Immature natural killer cell (primary cell): ENCODE data around the gene CDX1. TPM values are rescaled to one million over a fixed set of nuclear protein-coding genes. Genes with fewer than 3 reads are reported as not detected.

Experiments
- DNase-seq, 3 donors: peaks; one replicate each; pipeline ENCODE4 v3.0.0; 2022; ENCODE audit warnings: mixed read lengths in 1 of 3
- H3K27ac Mint-ChIP-seq, 6 donors: one replicate each; pipeline ENCODE4 v1.8.0; 2020; ENCODE audit warnings: mixed read lengths in 6 of 6, mild to moderate bottlenecking in 5 of 6, inconsistent platforms in 4 of 6, moderate library complexity in 3 of 6
- H3K27me3 Mint-ChIP-seq, 3 donors: one replicate each; pipeline ENCODE4 v1.8.0; 2020 to 2021; ENCODE audit warnings: low read depth in 3 of 3, mild to moderate bottlenecking in 3 of 3, mixed read lengths in 3 of 3, moderate library complexity in 3 of 3, inconsistent platforms in 1 of 3
- H3K36me3 Mint-ChIP-seq, 3 donors: one replicate each; pipeline ENCODE4 v1.8.0; 2020; ENCODE audit warnings: mixed read lengths in 3 of 3, inconsistent platforms in 2 of 3, mild to moderate bottlenecking in 2 of 3
- H3K4me1 Mint-ChIP-seq, 2 donors: one replicate each; pipeline ENCODE4 v1.8.0; 2020; ENCODE audit warnings: inconsistent platforms in 2 of 2, mild to moderate bottlenecking in 2 of 2, mixed read lengths in 2 of 2, moderate library complexity in 1 of 2
- H3K4me3 Mint-ChIP-seq, 5 donors: one replicate each; pipeline ENCODE4 v1.8.0; 2020; ENCODE audit warnings: mild to moderate bottlenecking in 5 of 5, mixed read lengths in 5 of 5, inconsistent platforms in 3 of 5, moderate library complexity in 3 of 5
- H3K9me3 Mint-ChIP-seq, 6 donors: one replicate each; pipeline ENCODE4 v1.8.0; 2020; ENCODE audit warnings: mild to moderate bottlenecking in 6 of 6, mixed read lengths in 6 of 6, inconsistent platforms in 4 of 6, moderate library complexity in 3 of 6
- polyA plus RNA-seq, 3 donors: library from polyadenylated mRNA; unstranded; fragments of 300-500 nt; fragmentation: Illumina TruSeq; gene quantifications; one replicate each; pipeline ENCODE4 v1.2.3, GENCODE V29; 2021

The CDX1 gene
- polyA plus RNA-seq, 3 donors from 2014 or later = not detected

GRCh38 chr5:150208187-150209098 is 41.9 kb downstream of the CDX1 start:
- no peak for DNase-seq
- Mint-ChIP-seq H3K27me3 (peaks cover 12 to 17% (median 12%) of the 10 kb centered on the region in 3 donors), H3K9me3 (no peaks in the 10 kb centered on the region), H3K27ac (peak overlapping the region in 2 of 6 donors; percentile 56 to 73), H3K4me3 (peak overlapping the region; percentile 70 to 87 (median 75)), H3K36me3 (no peaks in the 10 kb centered on the region), H3K4me1 (peaks cover 17 to 26% of the 10 kb centered on the region in 2 donors)

DNA sequence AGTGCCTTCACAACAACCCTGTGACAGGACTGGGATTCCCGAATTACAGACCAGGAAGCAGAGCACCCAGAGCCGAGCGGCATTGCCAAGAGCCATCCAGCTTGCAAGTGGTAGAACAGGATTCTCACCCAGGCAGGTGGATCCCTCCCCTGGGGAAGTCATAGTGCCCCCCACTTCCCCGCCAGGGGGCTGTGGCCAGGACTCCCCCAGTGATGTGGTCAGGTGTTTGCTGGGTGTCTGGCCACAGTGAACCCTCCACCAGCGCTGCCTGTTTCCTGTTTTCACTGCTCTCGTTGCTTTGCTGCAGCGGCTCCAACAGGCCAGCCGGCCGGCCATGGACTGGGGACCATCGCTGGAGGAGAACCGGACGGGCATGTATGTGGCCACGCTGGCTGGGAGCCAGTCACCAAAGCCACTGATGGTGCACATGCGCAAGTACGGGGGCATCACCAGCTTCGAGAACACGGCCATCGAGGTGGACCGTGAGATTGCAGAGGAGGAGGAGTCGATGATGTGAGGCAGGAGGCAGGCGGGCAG is 42.6 kb downstream of the CDX1 start:
- Mint-ChIP-seq H3K27ac (peak overlapping the region in 3 of 6 donors; percentile 55 to 73 (median 56)), H3K4me3 (peak overlapping the region; percentile 70 to 87 (median 75)), H3K36me3 (no peaks in the 10 kb centered on the region), H3K27me3 (peaks cover 12 to 19% (median 12%) of the 10 kb centered on the region in 3 donors), H3K4me1 (peaks cover 17 to 26% of the 10 kb centered on the region in 2 donors), H3K9me3 (no peaks in the 10 kb centered on the region)
- peak; percentile 69 to 73 (median 71) for DNase-seq

GRCh38 chr5:150210644-150211043 is 44.1 kb downstream of the CDX1 start:
- H3K4me1 Mint-ChIP-seq = peaks cover 17 to 26% of the 10 kb centered on the region in 2 donors
- H3K27me3 Mint-ChIP-seq = peaks cover 14 to 19% (median 14%) of the 10 kb centered on the region in 3 donors
- H3K27ac Mint-ChIP-seq = peak overlapping the region in 1 of 6 donors; percentile 73
- no peak overlapping the region for H3K4me3 Mint-ChIP-seq
- H3K9me3 Mint-ChIP-seq = no peaks in the 10 kb centered on the region
- no peak for DNase-seq
- H3K36me3 Mint-ChIP-seq = no peaks in the 10 kb centered on the region

DNA sequence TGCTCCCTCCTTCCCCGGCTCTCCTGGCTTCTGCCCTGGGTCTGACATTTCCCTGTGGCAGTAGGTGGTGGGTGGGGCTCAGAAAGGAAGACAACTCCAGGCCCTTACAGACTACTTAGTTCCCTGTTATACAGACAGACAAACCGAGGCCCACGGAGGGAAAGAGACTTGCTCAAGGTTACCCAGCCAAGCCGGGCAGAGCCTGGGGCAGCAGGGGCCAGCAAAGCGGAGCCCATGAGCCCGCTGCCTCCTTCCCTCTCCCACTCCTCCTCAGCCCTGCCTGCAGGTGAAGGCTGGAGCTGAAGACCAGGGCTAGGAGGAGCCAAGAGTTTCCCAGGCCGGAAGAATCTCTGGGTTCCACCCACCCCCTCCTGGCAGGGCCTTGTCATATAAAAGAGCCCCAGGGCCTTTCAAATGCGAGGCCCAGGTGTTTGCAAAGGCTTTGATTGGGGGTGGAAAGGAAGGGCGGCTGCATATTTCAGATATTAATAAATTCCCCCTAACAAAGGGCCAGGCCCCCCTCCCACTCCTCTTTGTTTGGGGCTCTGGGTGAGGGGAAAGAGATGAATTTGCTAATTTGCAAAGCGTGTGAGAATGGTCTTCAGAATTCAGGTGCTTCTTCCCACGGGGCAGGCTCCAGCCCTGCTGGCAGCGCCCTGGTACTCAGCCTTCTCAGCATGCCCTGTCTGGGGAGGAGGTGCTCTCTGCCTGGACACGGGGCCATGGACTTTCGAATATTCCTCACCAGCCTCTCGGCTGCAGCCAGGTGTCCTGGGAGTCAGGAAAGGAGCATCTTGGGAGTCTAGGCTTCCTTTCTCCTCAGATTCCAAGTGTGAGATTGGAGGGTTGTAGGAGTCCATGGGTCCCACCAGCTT is 44.8 kb downstream of the CDX1 start:
- H3K4me1 Mint-ChIP-seq = peaks cover 17 to 26% of the 10 kb centered on the region in 2 donors
- no peak overlapping the region for H3K4me3 Mint-ChIP-seq
- no peaks in the 10 kb centered on the region for H3K9me3 Mint-ChIP-seq
- DNase-seq = no peak
- peak overlapping the region in 1 of 6 donors; percentile 73 for H3K27ac Mint-ChIP-seq
- H3K36me3 Mint-ChIP-seq = no peaks in the 10 kb centered on the region
- peaks cover 14 to 19% (median 14%) of the 10 kb centered on the region in 3 donors for H3K27me3 Mint-ChIP-seq

GRCh38 chr5:150213530-150213929 is 47.0 kb downstream of the CDX1 start:
- no peak for DNase-seq
- no peak overlapping the region for H3K27ac Mint-ChIP-seq
- H3K4me1 Mint-ChIP-seq = peaks cover 12 to 14% of the 10 kb centered on the region in 2 donors

GRCh38 chr5:150214289-150214688 is 47.7 kb downstream of the CDX1 start:
- peaks cover 5 to 6% of the 10 kb centered on the region in 2 donors for H3K4me1 Mint-ChIP-seq
- no peak for DNase-seq
- no peaks in the 10 kb centered on the region for H3K9me3 Mint-ChIP-seq
- no peak overlapping the region for H3K4me3 Mint-ChIP-seq
- H3K27me3 Mint-ChIP-seq = peaks cover 3 to 10% (median 6%) of the 10 kb centered on the region in 3 donors
- H3K36me3 Mint-ChIP-seq = no peaks in the 10 kb centered on the region
- H3K27ac Mint-ChIP-seq = no peak overlapping the region

More at GRCh38 chr5:150213530-150213929, 47.0 kb downstream of the CDX1 start:
- no peaks in the 10 kb centered on the region for H3K9me3 Mint-ChIP-seq
- H3K36me3 Mint-ChIP-seq = no peaks in the 10 kb centered on the region
- no peak overlapping the region for H3K4me3 Mint-ChIP-seq
- H3K27me3 Mint-ChIP-seq = peaks cover 10 to 14% (median 10%) of the 10 kb centered on the region in 3 donors

GRCh38 chr5:150215979-150216944 is 49.7 kb downstream of the CDX1 start:
- Mint-ChIP-seq H3K4me1 (no peaks in the 10 kb centered on the region), H3K9me3 (no peaks in the 10 kb centered on the region), H3K4me3 (no peak overlapping the region), H3K27ac (no peak overlapping the region), H3K36me3 (no peaks in the 10 kb centered on the region), H3K27me3 (peaks cover 1 to 4% (median 2%) of the 10 kb centered on the region in 3 donors)
- DNase-seq = no peak

- Mint-ChIP-seq H3K4me1 (no peaks in the 10 kb centered on the region), H3K4me3 (no peak overlapping the region), H3K27me3 (peaks cover 1 to 4% (median 2%) of the 10 kb centered on the region in 3 donors), H3K27ac (no peak overlapping the region), H3K9me3 (no peaks in the 10 kb centered on the region), H3K36me3 (no peaks in the 10 kb centered on the region)
- DNase-seq = no peak
Observed at GRCh38 chr5:150217038-150217437, 50.5 kb downstream of the CDX1 start.

- Mint-ChIP-seq H3K36me3 (no peaks in the 10 kb centered on the region), H3K27me3 (peaks cover 1 to 4% (median 2%) of the 10 kb centered on the region in 3 donors), H3K4me1 (no peaks in the 10 kb centered on the region)
Observed at GRCh38 chr5:150217873-150218692, 51.5 kb downstream of the CDX1 start.

DNA sequence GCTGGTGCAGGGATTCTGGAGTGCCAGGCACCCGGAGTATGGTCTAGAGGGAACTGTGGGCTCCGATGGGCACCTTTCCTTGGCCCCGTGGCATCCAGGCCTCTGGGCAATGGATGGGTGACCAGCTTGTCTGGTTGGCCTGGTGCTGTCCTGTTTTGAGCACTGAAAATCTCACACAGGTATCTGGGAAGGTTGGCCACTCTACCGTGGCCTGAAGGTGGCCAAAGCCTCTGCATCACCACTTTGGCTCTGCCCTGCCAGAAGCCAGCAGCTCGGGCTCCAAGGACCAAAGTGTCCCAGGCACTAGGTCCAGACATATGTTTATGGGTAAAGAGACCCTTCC is 52.1 kb downstream of the CDX1 start:
- Mint-ChIP-seq H3K4me1 (no peaks in the 10 kb centered on the region), H3K9me3 (no peaks in the 10 kb centered on the region), H3K27ac (no peak overlapping the region), H3K27me3 (peaks cover under 1 to 4% (median 1%) of the 10 kb centered on the region in 3 donors), H3K4me3 (no peak overlapping the region), H3K36me3 (no peaks in the 10 kb centered on the region)
- no peak for DNase-seq

More at GRCh38 chr5:150217873-150218692, 51.5 kb downstream of the CDX1 start:
- peak; percentile 75 to 84 (median 80) for DNase-seq
- H3K9me3 Mint-ChIP-seq = no peaks in the 10 kb centered on the region
- no peak overlapping the region for H3K27ac Mint-ChIP-seq
- H3K4me3 Mint-ChIP-seq = no peak overlapping the region

GRCh38 chr5:150219142-150219541 is 52.6 kb downstream of the CDX1 start:
- Mint-ChIP-seq H3K27me3 (peaks cover 0 to 4% (median 1%) of the 10 kb centered on the region in 3 donors), H3K9me3 (no peaks in the 10 kb centered on the region), H3K4me3 (no peak overlapping the region), H3K36me3 (no peaks in the 10 kb centered on the region), H3K4me1 (no peaks in the 10 kb centered on the region), H3K27ac (no peak overlapping the region)
- no peak for DNase-seq

- H3K4me1 Mint-ChIP-seq = no peaks in the 10 kb centered on the region
- DNase-seq = no peak
- no peak overlapping the region for H3K27ac Mint-ChIP-seq
- H3K27me3 Mint-ChIP-seq = peaks cover 0 to 4% (median 1%) of the 10 kb centered on the region in 3 donors
- H3K36me3 Mint-ChIP-seq = no peaks in the 10 kb centered on the region
- no peaks in the 10 kb centered on the region for H3K9me3 Mint-ChIP-seq
- H3K4me3 Mint-ChIP-seq = no peak overlapping the region
Observed at GRCh38 chr5:150219861-150220260, 53.3 kb downstream of the CDX1 start.
